Measurements from ENCODE around the gene SCD5.

DNA sequence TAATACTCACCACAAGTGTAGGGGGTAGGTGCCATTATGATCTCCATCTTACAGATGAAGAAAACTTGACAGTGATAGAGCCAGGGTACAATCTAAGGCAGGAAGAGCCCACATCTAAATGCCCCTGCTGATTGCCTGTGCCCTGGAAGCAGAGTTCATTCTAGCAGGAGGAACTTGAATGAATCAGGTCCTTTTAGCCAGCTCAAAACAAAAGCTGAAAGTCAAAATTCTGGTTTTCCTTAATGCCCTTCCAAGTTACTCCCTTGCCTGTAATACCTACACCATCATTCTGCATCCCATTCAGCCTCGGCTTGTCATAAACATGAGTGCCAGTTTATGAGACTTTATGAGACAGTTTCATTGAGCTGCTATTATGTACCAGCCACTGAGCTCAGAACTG is 89.6 kb downstream of the SCD5 start:
- no peak for TF ChIP-seq POLR2A (IDR thresholded peaks at IDR 0.05; ENCODE audit: control extremely low read depth in 1 of 2, low read depth in 2 of 2, low read length in 2 of 2)
- TF ChIP-seq, protein P1, sequence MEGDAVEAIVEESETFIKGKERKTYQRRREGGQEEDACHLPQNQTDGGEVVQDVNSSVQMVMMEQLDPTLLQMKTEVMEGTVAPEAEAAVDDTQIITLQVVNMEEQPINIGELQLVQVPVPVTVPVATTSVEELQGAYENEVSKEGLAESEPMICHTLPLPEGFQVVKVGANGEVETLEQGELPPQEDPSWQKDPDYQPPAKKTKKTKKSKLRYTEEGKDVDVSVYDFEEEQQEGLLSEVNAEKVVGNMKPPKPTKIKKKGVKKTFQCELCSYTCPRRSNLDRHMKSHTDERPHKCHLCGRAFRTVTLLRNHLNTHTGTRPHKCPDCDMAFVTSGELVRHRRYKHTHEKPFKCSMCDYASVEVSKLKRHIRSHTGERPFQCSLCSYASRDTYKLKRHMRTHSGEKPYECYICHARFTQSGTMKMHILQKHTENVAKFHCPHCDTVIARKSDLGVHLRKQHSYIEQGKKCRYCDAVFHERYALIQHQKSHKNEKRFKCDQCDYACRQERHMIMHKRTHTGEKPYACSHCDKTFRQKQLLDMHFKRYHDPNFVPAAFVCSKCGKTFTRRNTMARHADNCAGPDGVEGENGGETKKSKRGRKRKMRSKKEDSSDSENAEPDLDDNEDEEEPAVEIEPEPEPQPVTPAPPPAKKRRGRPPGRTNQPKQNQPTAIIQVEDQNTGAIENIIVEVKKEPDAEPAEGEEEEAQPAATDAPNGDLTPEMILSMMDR (IDR thresholded peaks at IDR 0.05; ENCODE audit: control extremely low read depth in 1 of 3, insufficient read depth in 1 of 3, low read depth in 1 of 3, low read length in 3 of 3): no peak
